Measurements from ENCODE around the gene KSR2. TPM values are rescaled to one million over a fixed set of nuclear protein-coding genes. Genes with fewer than 3 reads are reported as not detected.

KSR2 gene
- total and polyA plus RNA-seq, 2 donors (not counting 3 experiments of a cell fraction or from before 2014, with no cell fraction given): 2.1 to 5.2 TPM

- H3K4me2 ChIP-seq (ENCODE audit: insufficient read depth, low read length): no peak overlapping the region
- H2AFZ ChIP-seq (ENCODE audit: low read depth, low read length): no peak overlapping the region
- no peaks in the 10 kb centered on the region for H3K36me3 ChIP-seq (ENCODE audit: control insufficient read depth in 2 of 2, extremely low read depth in 1 of 2, insufficient read depth in 2 of 2, low read length in 2 of 2)
- H3K4me3 ChIP-seq (replicated peaks in 1 of 3; ENCODE audit: insufficient read depth in 1 of 3, low read depth in 1 of 3, low read length in 3 of 3): no peak overlapping the region
- no peaks in the 10 kb centered on the region for H3K27me3 ChIP-seq (ENCODE audit: control insufficient read depth in 2 of 2, insufficient read depth in 2 of 2, low read length in 2 of 2)
- ChIA-PET POLR2A (no interaction called here), CTCF (interaction anchor here (1.0 to 1.2 kb wide), 2 partner anchors 9 to 27 kb away, joined by 4 to 5 read pairs; no protein-coding TSS in a partner anchor)
- DNase-seq (ENCODE audit: low read depth, low spot score) (no peak), FAIRE-seq (no peak)
- no peaks in the 10 kb centered on the region for H3K9me3 ChIP-seq (replicated peaks; ENCODE audit: control insufficient read depth, insufficient read depth, low read length)
- TF ChIP-seq POLR2A (IDR thresholded peaks at IDR 0.05; ENCODE audit: low read depth, low read length) (no peak), EZH2 (IDR thresholded peaks at IDR 0.05; ENCODE audit: borderline replicate concordance, low read depth, low read length, severe bottlenecking) (no peak), GATA2 (IDR thresholded peaks at IDR 0.05; ENCODE audit: insufficient read depth, insufficient read length, low read depth, low read length) (no peak), JUN (IDR thresholded peaks at IDR 0.05; ENCODE audit: borderline replicate concordance, insufficient read depth, insufficient read length, low read depth) (no peak), MAX (IDR thresholded peaks at IDR 0.05; ENCODE audit: insufficient read depth, insufficient read length) (no peak), CTCF (IDR thresholded peaks at IDR 0.05; ENCODE audit: extremely low read depth in 1 of 2, insufficient read depth in 1 of 2, low read depth in 1 of 2, low read length in 2 of 2) (no peak), POLR2AphosphoS5 (IDR thresholded peaks at IDR 0.05; ENCODE audit: insufficient read depth, low read depth, low read length) (no peak), MYC (IDR thresholded peaks at IDR 0.05; ENCODE audit: low read depth, low read length) (no peak), FOS (IDR thresholded peaks at IDR 0.05; ENCODE audit: borderline replicate concordance, insufficient read depth, low read length) (no peak)
- intact Hi-C loops (cut with micrococcal nuclease) (no loop called here), dilution Hi-C loops (cut with MboI; ENCODE audit: extremely low pct_ligation_motif_present, low sequenced_read_pairs) (no loop called here)
- BruUV-seq (replicated peaks): no TSS peak
- no peaks in the 10 kb centered on the region for H4K20me1 ChIP-seq (replicated peaks; ENCODE audit: control insufficient read depth, extremely low read depth, insufficient read depth, low read length)
- no peaks in the 10 kb centered on the region for H3K4me1 ChIP-seq (ENCODE audit: control insufficient read depth, extremely low read depth, insufficient read depth, low read length)
- no peaks in the 10 kb centered on the region for H3K79me2 ChIP-seq (ENCODE audit: control insufficient read depth, insufficient read depth, low read length)
- no peak overlapping the region for H3K27ac ChIP-seq (ENCODE audit: insufficient read depth, low read depth, low read length)
- no peaks in the 10 kb centered on the region for H3K9me1 ChIP-seq (replicated peaks; ENCODE audit: control insufficient read depth, extremely low read depth, insufficient read depth, low read length)
- no peak overlapping the region for H3K9ac ChIP-seq (replicated peaks; ENCODE audit: extremely low read depth, insufficient read depth, low read length)
Measured at GRCh38 chr12:117884161-117884560, 84.6 kb downstream of the KSR2 start.

Data from endothelial cell of umbilical vein (primary cell).